GM21825 (cell line): ENCODE results near the gene GPR35.
A peak's percentile ranks its signal among the peaks of the same experiment; 100 is the strongest.
"Not testable (repeated sequence)": the region's sequence is repeated elsewhere in the genome, so short reads cannot be mapped to it uniquely, and the experiment has no call there.

ENCODE experiments used
- ATAC-seq: cut with Tn5 transposase; IDR thresholded peaks from one replicate; pipeline ENCODE4 v1.9.1; 2021; ENCODE audit warnings: mild to moderate bottlenecking, moderate library complexity; ENCODE audit not compliant: unreplicated experiment

GPR35 gene

GRCh38 chr2:240650254-240650965, 25.1 kb downstream of the GPR35 start:
- no peak for ATAC-seq

DNA sequence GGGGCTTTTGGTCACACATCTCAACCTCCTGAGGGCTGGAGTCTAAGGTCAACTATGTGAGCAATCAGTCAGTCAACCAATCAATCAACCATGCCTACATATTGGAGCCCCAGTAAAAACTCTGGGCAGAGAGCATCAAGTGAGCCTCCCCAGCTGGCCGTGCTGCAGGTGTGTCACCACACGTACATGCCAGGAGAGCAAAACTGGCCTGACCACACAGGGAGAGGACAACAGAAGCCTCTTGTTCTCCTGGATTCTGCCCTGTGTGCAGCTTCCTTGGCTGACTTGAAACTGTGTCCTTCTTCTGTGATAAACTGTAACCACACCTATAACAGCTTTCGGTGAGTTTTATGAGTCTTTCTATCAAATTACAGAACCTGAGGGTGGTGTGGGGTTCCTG, 25.9 kb downstream of the GPR35 start:
- ATAC-seq = no peak

- peak; percentile 49 for ATAC-seq
These were observed 30.9 kb downstream of the GPR35 start for GRCh38 chr2:240655931-240656886.

GRCh38 chr2:240659883-240660282, 34.6 kb downstream of the GPR35 start:
- ATAC-seq = not testable (repeated sequence)

DNA sequence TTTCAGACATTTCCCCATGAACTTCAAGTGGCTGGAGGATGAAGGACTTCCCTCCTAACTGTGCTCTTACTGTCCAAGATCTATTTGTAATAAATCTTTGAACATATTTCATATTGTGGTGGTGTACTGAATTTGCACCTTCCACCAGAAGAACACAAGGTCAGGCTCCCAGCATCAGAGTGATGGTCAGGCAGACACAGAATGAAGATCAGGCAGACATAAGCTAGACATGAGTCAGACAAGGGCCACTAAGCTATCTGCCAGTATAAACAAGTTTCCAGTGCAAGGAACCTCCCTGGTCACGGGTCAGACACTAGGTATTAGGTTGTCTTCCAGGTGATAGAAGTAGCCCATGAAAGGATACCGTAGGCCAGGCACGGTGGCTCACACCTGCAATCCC, 37.4 kb downstream of the GPR35 start:
- no peak for ATAC-seq

- ATAC-seq = no peak
These were observed 38.4 kb downstream of the GPR35 start for GRCh38 chr2:240663546-240664190.

GRCh38 chr2:240664622-240665021, 39.3 kb downstream of the GPR35 start:
- ATAC-seq = no peak

GRCh38 chr2:240670402-240670801, 45.1 kb downstream of the GPR35 start:
- no peak for ATAC-seq

- ATAC-seq = no peak
These were observed 45.7 kb downstream of the GPR35 start for GRCh38 chr2:240670950-240671349.

DNA sequence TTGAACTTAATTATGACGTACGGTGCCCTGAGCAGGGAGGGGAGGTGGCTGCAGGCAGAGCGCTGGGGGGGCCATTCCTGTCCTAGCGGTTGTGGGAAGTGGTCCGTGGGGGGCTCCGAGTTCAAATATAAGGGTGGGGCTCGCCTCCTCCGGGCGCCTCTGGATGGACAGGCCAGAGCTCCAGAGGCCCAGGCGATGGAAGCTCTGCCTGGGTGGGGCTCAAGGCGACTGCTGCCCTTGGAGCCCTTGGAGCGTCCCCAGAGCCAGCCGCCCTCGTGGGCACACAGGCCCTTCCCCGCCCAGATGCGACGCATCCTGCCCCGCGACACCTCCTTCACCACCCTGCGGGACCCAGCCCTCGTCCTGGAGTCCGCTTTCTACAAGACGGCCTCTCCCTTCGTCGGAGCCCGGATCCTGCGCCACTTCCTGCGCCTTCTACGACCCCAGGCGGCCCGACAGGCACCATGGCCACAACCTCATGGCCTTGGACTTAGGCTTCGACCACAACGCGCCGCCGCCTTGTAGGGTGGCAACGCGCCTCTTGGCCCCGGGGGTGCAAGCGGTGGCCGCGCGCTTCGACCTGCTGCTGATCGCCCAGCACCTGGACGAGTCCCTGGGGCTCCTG, 46.9 kb downstream of the GPR35 start:
- ATAC-seq = no peak

DNA sequence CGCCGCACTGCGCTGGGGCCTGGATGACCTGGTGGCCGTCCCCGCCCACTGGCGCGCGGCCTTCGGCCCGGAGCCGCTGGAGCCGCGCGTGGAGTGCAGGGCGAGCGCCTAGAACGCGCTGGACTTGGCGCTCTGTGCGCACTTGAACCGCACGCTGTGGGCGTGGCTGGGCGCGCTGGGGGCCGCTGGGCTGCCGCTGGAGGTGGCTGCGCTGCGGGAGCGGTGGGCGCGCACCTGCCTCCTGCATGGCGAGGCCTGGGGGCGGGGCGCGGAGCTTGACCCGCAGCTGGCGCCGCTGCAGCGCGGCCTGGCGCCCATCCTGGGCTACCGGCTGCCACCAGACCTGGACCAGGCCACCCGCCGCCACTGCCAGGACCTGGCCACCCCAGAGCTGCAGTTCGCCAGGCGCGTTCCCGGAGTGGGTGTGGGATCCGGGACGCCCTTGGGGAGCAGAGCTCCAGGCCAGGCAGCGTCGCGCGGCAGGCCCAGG, 47.5 kb downstream of the GPR35 start:
- no peak for ATAC-seq

DNA sequence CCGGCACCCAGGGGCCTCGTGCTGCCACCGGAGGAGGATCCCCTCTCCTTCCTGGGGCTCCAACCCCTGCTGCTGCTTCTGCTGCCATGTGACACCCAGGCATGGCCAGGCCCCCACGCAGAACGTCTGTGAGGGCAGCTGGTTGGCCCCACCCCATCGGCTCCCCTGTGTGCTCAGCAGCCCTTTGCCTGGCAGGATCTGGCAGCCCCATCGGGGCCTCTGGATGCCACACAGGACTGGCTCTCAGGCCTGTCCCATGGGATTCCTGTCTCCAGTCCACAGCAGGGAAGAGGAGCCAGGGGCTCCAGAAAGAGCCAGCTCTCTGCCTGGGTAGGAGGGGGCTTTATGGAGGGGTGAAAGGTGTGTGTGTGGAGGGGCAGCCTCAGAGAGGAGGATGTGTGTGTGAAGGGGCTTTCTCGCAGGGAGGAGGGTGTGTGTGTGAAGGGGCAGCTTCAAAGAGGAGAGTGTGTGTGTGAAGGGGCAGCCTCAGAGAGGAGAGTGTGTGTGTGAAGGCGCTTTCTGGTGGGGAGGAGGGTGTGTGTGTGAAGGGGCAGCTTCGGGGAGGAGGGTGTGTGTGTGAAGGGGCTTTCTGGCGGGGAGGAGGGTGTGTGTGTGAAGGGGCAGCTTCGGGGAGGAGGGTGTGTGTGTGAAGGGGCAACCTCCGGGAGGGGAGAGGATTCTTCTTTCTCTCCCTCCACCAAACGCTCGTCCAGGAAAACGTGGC, 49.3 kb downstream of the GPR35 start:
- not testable (repeated sequence) for ATAC-seq

DNA sequence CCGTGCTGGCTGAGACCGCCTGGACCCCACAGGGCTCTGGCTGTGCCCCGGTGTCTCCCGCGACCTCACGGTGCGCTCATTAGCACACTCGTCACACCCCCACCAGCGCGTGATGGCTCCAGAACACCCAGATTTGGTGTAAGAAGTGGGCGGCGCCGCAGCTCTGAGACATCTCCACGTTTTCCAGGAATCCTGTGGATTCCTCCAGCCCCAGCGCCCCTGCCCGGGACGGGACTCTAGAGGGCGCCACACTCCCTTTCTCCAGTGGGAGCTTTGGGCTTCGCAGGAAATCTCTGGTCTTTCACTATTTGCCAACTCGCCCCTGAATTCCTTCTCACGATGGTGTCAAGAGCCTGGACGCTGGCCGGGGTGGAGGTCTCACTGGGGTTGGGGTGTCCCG, 50.1 kb downstream of the GPR35 start:
- not testable (repeated sequence) for ATAC-seq

DNA sequence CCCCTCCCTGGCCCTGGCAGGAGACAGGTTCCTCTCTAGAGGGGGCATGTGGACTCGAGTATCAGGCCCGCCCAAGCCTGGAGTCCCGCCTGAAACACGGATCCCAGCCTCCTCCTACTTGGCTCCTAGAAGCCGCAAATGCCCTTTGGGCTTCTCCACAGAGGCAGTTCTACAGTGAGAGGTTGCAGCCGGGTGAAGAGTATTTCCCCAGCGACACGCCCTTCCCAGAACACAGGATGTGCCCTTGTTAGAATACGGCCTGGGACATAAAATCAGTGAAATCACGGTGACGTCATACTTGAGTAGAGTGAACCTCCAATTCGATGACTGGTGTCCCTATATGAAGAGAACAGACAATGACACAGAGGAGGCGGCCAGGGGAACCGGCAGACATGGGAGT, 52.8 kb downstream of the GPR35 start:
- not testable (repeated sequence) for ATAC-seq

DNA sequence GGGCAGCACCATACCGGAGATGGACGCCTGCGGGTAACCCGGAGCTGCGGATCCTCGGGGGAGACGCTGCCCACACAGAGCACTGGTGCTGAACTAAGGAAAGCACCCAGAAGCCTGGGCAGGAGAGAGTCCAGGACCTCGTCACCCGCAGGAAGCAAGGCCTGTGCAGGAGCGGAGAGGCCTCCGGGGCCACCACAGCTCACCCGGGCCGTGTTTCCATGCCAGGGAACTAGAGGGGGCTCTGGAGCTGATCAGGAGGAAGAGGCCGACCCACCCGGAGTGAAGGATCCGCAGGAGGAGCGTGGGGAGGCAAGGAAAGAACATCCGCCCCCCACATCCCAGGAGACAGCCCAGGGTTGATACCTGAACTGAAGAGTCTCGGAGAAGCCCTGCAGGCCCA, 53.6 kb downstream of the GPR35 start:
- ATAC-seq = not testable (repeated sequence)

GRCh38 chr2:240680185-240680584, 54.9 kb downstream of the GPR35 start:
- ATAC-seq = not testable (repeated sequence)
